Astrocyte of the cerebellum (primary cell): Measurements from ENCODE around the gene MYO15B.

Source experiments
- DNase-seq: peaks from one replicate; pipeline ENCODE4 v3.0.0-alpha.2; 2011; ENCODE audit warnings: low read depth
- H3K4me3 ChIP-seq: 2 replicates; pipeline ENCODE4 v1.5.1; 2011; ENCODE audit warnings: mild to moderate bottlenecking, low read depth, low read length, moderate library complexity
- in situ Hi-C: cut with HindIII; loops from 2 replicates; pipeline ENCODE4 v1.10.0; 2017; ENCODE audit warnings: low sequenced_read_pairs
- TF ChIP-seq, protein P1 (sequence below): IDR thresholded peaks from 2 replicates; pipeline ENCODE4 v1.5.1; 2012; ENCODE audit warnings: low read length, low read depth, moderate library complexity, mild to moderate bottlenecking; ENCODE audit errors: missing control alignments

MYO15B gene

DNA sequence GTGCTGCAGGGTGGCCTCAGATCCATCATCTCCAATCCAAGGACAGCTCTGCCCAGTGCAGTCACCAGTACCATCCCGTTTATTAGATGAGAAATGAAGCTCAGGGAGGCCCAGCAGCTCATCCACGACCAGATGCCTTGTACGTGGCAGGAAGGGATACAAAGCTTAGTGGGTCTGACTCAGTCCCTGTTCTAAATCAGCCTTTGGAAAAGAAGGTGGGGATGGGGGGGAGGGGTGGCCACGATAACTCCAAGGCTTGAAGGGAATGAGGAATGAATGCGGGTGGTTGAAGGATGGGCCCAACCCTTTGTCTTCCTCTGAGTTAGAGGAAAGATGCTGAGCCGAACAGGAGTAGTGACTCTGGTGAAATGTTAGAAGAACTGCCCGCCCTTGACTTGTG is 36.3 kb upstream of the MYO15B start:
- TF ChIP-seq, protein P1, sequence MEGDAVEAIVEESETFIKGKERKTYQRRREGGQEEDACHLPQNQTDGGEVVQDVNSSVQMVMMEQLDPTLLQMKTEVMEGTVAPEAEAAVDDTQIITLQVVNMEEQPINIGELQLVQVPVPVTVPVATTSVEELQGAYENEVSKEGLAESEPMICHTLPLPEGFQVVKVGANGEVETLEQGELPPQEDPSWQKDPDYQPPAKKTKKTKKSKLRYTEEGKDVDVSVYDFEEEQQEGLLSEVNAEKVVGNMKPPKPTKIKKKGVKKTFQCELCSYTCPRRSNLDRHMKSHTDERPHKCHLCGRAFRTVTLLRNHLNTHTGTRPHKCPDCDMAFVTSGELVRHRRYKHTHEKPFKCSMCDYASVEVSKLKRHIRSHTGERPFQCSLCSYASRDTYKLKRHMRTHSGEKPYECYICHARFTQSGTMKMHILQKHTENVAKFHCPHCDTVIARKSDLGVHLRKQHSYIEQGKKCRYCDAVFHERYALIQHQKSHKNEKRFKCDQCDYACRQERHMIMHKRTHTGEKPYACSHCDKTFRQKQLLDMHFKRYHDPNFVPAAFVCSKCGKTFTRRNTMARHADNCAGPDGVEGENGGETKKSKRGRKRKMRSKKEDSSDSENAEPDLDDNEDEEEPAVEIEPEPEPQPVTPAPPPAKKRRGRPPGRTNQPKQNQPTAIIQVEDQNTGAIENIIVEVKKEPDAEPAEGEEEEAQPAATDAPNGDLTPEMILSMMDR = no peak
- DNase-seq = no peak
- no peak overlapping the region for H3K4me3 ChIP-seq
- in situ Hi-C loops = no loop called here

DNA sequence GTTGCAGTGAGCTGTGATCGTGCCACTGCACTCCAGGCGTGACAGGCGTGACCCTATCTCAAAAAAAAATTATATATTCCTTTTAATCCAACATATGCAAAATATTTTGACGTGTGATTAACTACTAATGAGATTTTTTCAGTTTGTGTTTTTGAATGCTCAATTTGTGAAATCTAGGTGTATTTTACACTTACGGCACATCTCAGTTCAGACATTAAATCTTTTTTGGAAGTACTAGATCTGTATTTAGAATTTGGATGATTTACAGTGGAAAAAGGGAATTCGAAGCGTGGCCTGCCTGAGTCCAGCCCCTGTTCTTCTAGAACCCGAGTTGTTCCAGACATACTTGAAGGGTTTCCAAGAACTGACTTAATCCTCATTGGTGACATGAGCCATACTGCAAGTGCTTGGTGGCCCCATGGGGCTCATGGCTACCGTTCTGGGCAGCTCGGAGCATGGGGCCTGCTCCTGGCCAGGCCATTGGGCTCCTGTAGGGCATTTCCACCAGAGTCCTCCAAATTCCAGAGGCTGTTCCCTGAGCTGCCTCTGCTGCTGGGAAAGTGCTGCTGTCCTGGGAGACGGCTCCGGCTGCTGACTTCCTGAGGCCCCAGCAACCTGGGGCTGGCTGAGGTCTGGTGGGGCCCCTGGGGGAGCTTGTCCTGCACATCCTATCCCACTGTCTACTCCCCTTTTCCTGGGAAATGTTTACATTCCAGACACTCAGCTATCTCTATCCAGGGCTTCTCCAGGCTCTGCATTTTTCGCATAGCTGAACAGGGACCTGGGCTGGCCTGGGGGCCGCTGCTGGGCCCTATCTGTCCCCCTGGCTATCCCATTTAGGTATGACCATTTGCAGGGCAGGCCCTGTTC is 34.9 kb upstream of the MYO15B start:
- no peak overlapping the region for H3K4me3 ChIP-seq
- TF ChIP-seq, protein P1 = no peak
- DNase-seq = no peak
- in situ Hi-C loops = no loop called here

DNA sequence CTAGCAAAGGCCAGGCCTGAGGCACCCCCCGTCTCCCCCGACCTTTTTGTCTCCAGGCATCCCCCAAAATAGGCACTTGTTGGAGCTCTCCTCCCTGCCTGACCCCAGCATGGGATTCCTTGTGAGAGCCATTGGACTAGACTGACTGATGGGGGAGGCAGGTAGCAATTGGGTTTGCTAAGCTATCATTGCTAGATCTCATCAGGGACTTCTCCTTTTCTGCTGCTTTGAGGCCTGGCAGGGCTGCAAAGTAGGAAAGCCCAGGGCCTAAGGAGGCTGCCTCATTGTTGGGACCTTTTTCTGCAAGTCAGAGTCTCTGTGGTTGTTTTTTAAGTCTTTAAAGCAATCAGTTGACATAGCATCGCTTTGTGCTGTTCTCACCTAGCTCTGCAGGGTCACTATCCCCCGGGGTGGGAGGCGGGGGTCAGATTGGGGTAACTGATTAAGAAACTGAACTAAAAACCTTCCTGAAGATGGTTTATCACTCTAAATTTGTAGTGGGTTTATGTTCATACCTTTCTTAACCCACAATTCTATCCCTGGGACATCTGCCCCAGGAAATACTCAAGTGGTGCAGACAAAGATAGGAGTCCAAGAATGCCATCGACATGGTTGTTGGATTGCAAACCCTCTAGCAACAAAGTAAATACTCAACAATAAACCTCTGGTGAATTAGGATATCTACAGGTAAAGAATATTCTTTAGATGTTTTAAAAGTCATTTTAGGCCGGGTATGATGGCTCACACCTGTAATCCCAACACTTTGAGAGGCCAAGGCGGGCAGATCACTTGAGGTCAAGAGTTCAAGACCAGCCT is 34.1 kb upstream of the MYO15B start:
- no peak for DNase-seq
- TF ChIP-seq, protein P1 = no peak
- H3K4me3 ChIP-seq = no peak overlapping the region
- in situ Hi-C loops = no loop called here

DNA sequence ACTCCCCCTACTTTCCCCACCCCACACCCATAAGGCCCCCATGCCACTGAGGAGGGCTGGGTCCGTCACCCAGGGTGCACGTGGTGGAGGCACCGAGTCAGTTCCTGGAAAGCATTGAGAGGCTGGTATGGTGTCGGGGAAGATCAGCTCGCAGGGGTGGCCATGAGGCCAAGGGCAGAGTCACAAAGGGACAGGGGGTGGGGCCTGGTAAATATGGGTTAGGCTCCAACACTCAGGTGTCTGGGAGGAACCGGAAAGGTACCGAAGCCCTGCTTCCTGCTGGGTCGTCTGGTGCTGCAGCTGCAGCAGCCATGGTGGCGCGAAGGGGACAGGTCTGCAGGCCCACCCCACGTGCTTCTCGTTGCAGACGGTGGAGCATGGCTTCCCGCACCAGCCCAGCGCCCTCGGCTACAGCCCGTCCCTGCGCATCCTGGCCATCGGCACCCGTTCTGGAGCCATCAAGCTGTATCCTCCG is 31.9 kb upstream of the MYO15B start:
- H3K4me3 ChIP-seq = no peak overlapping the region
- no peak for DNase-seq
- TF ChIP-seq, protein P1 = no peak
- in situ Hi-C loops = no loop called here

DNA sequence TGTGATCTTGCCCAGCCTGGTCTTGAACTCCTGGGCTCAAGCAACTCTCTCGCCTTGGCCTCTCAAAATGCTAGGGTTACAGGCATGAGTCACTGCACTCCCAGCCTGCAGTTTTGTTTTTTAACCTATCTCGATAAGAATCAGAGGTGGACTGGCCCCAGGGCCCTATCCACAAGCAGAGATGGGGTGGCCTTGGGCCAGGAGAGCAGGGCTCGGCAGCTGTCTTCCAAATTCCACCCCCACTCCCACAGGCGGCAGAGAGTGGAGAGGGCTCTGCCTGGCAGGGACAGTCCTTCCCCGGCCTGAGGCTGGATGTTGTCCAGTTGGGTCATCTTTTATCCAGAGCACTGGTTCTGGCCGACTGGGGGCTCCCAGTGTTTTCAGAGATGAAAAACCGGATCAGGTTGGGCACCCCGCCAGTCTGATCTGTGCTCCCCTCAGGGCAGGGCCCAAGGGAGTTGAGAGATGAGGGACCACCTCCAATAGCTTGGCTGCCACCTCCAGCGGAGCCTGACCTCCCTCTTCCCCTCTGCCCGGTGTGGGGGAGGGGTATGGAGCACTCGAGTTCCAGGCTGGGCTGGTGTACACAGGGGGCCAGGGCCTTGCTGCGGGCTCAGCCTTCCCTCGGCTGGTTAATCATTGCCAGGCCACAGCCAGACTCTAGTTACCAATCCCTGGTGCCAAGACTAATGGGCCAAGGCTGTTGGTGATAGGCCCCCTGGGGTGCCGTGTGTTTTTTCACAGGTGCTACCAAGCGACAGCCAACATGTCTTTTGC is 30.3 kb upstream of the MYO15B start:
- no peak overlapping the region for H3K4me3 ChIP-seq
- in situ Hi-C loops = no loop called here
- no peak for DNase-seq
- TF ChIP-seq, protein P1 = no peak
